Measurements from ENCODE around the gene WDR72. TPM values are rescaled to one million over a fixed set of nuclear protein-coding genes. Genes with fewer than 3 reads are reported as not detected.

The WDR72 gene
- total and polyA plus RNA-seq, 9 donors: 0.04 to 4.4 (median 0.82) TPM; not detected in 2

GRCh38 chr15:53625962-53626845, 133.3 kb downstream of the WDR72 start:
- Histone ChIP-seq H3K4me3 (no peak overlapping the region), H3K4me1 (ENCODE audit: insufficient read depth) (no peaks in the 10 kb centered on the region), H3K27me3 (no peaks in the 10 kb centered on the region), H3K27ac (no peak overlapping the region), H3K36me3 (no peaks in the 10 kb centered on the region), H3K9me3 (no peaks in the 10 kb centered on the region)
- 87 to 89% (median 88%) methylated on average over 22 of the region's 22 CpGs for WGBS, 3 donors
- TF ChIP-seq EP300 (IDR thresholded peaks at IDR 0.05) (no peak), POLR2A (IDR thresholded peaks at IDR 0.05) (no peak), CTCF (IDR thresholded peaks at IDR 0.05) (no peak)
- peak in 1 of 5 donors; percentile 14 for DNase-seq
- intact Hi-C loops (cut with DNase I): no loop called here

- no peak overlapping the region for H3K4me3 ChIP-seq
- TF ChIP-seq CTCF (IDR thresholded peaks at IDR 0.05): no peak
- no peak for TF ChIP-seq EP300 (IDR thresholded peaks at IDR 0.05)
- TF ChIP-seq POLR2A (IDR thresholded peaks at IDR 0.05): no peak
- intact Hi-C loops (cut with DNase I): no loop called here
- no peak overlapping the region for H3K27ac ChIP-seq
- H3K4me1 ChIP-seq (ENCODE audit: insufficient read depth): no peaks in the 10 kb centered on the region
- no peaks in the 10 kb centered on the region for H3K27me3 ChIP-seq
- DNase-seq: no peak
- no peaks in the 10 kb centered on the region for H3K9me3 ChIP-seq
- H3K36me3 ChIP-seq: no peaks in the 10 kb centered on the region
Observed at GRCh38 chr15:53625260-53625659, 134.2 kb downstream of the WDR72 start.

- no peak overlapping the region for H3K27ac ChIP-seq
- TF ChIP-seq POLR2A (IDR thresholded peaks at IDR 0.05) (no peak), CTCF (IDR thresholded peaks at IDR 0.05) (no peak), EP300 (IDR thresholded peaks at IDR 0.05) (no peak)
- H3K27me3 ChIP-seq: no peaks in the 10 kb centered on the region
- intact Hi-C loops (cut with DNase I): no loop called here
- WGBS, 3 donors: 26 to 34% (median 31%) methylated on average over 2 of the region's 2 CpGs
- no peaks in the 10 kb centered on the region for H3K4me1 ChIP-seq (ENCODE audit: insufficient read depth)
- H3K9me3 ChIP-seq: no peaks in the 10 kb centered on the region
- no peak for DNase-seq
- H3K36me3 ChIP-seq: no peaks in the 10 kb centered on the region
- no peak overlapping the region for H3K4me3 ChIP-seq
Observed at GRCh38 chr15:53618461-53618860, 141.0 kb downstream of the WDR72 start.

- Histone ChIP-seq H3K27ac (no peak overlapping the region), H3K4me1 (ENCODE audit: insufficient read depth) (no peaks in the 10 kb centered on the region), H3K9me3 (no peaks in the 10 kb centered on the region), H3K27me3 (no peaks in the 10 kb centered on the region), H3K36me3 (no peaks in the 10 kb centered on the region), H3K4me3 (no peak overlapping the region)
- 65 to 71% (median 69%) methylated on average over 4 of the region's 4 CpGs for WGBS, 3 donors
- intact Hi-C loops (cut with DNase I): no loop called here
- TF ChIP-seq EP300 (IDR thresholded peaks at IDR 0.05) (no peak), POLR2A (IDR thresholded peaks at IDR 0.05) (no peak), CTCF (IDR thresholded peaks at IDR 0.05) (no peak)
- DNase-seq: no peak
Observed at GRCh38 chr15:53611145-53611920, 148.1 kb downstream of the WDR72 start.

Data from ovary (tissue), 9 donors.